EL (cell line): ENCODE measurements around the gene PRKN.

Experiments used
- DNase-seq: peaks from one replicate; pipeline ENCODE4 v3.0.0-alpha.2; 2016

PRKN gene

DNA sequence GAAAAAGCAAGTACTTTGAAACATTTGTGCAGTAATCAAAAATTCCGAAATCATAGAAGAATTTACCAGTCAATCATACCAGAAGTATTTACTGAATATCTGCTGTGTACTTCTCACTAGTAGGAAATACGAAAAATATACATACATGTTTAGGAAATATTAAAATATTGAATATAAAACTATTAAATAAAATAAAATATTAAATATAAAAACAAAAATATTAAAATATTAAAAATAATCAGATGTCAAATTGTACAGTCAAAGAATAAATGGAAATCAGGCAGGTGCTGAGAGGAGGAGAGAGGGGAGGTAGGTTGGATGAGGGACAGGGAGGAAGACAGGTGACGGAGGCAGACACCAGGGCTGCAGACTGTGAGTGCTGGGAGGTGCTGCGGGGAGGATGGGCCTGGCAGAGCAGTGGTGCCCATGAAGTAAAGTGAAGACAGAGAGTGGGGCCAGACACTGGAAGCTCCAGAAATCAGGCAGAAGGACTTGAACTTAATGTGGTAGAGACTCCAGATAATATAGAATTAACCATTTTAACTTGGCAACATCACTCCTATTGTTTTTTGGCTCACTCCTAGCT is 55.9 kb downstream of the PRKN start:
- DNase-seq = no peak

DNA sequence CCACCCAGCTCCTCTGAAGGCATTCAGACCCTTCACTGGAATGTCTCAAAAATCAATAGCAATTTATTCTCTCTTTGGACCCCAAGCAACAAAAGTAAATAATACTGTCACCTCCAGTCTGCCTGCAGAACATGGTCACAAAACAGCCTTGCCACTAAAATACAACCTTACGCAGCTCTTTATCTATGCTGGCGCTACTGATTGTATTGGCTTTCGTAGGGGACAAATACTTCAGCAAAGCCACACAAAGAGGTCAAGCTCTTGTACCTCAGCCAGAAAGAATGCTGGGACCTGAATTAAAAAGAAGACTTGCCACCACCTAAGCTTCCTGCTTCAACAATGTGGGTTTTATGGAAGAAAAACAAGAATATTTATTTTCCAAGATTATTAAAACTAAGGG is 57.2 kb downstream of the PRKN start:
- DNase-seq = no peak

DNA sequence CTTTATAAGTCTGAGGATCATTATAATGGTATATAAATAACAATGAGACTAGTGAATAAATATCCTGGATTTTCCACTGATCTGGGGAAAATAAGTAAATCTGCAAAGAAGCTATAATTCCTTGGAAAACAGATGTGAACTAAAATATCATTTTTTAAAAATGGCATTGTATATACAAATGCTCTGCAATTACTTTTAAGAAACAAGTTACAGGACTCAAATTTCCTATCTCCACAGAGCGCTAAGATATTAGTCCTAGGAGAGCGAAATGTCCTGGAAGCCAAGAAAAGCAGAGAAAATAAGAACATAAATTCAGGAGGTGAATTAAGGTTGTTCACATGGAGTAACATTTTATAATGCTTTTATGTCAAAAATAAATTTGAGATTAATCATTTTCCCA is 61.3 kb downstream of the PRKN start:
- DNase-seq = no peak

DNA sequence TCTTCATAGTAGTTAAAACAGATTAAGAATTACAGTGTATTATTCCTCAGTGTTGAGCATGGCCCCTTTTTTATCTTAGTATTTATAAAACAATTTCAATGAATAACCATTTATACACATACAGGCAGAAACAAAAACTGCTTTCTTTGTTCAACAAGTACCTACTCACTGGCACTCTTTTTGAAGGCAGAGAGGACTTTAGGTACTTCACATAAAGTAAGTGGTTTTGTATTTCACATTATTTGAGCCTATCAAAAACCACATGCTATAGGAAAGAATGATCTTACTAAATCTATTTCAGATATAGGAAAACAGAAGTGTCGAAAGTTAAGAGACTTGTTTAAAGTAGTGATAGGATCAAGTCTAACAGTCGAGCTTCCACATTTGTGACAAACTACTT is 73.8 kb downstream of the PRKN start:
- no peak for DNase-seq

DNA sequence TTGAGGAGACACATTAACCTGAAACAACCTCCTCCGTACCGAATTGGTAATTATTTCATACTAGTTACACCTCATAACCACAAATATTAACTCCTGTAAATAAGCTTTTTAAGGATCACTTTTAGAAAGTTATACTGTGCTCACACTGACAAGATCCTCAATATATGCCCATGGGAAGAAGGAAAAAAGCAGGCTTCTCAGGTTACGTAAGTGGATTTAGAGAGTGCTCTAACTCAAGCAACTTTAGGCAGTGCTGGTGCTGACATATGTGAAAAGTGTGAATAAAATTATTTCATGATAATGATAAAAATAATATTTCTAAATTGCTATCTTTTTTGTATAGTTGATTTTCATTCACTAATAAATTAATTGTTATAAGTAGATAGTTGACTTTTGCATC is 76.1 kb downstream of the PRKN start:
- DNase-seq = no peak

DNA sequence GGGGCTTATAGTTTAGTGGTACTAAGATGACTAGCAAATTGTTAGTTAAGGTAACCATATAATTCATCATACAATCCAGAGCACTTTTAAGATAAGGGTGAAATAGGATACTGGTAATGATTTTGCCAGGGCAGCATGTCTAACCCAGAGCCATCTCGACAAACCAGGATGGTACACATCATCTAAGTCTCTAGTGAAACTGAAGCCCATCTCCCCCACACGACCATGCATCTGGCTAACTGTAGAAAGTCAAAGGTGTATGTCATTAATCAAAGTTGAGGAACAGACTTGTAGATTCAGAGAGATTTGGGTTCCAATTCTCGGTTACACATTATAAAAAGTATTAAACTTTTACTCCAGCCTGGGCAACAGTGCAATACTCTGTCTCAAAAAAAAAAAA is 78.3 kb downstream of the PRKN start:
- no peak for DNase-seq

DNA sequence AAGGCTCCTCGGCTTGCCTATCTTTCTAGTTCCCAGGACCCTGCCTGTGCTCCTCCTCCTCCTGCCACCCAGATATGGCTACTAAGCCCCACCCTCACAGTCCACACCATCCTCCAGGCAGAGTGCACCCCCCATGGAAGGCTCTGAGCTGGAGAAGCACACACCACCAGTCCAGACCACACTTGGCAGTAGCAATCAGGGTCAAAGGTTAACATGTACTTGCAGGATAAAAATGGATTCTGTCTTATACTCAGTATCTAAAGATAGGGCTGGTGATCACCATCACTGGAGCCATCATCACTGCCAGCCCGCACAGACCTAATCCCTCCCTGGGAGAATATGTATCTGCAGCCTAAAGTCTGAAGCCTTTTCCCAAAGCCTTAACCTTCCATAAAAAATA is 83.4 kb downstream of the PRKN start:
- DNase-seq = no peak

DNA sequence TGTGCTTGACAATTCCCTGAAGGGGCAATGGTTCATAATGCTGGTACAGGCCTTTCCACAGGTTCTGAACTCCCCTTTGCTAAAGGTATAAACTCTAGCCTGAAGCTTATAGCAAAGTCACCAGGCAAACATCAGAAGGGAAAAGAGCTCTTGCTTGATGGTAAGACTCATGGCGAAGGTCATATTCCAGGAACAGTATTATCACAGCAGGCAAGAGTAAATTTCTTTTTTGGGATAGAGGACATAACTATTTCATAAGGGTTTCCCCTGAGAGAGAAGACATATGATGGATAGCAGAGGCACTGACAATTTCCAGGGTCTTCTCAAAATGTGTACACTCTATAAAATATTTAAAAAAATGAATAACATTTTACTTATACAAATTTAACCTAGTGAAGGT is 86.8 kb downstream of the PRKN start:
- DNase-seq = no peak

DNA sequence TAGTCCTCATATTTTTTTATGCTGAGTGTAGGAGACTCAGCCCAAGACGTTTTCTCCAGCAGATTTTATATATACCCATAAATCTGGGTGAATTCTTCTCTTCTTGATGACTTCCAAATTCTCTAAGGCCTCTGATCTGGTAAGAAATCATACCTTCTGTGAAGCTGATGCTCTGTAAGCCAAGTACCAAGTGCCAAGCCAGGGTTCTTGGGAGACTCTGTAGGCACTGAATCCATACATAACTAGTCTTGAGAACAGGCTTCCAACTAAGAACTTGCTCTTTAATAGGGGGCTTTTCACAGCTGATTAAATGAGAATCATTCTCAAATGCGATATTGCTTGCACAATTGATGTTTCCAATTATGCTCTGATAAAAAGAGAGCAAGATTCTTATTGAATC is 87.6 kb downstream of the PRKN start:
- no peak for DNase-seq

DNA sequence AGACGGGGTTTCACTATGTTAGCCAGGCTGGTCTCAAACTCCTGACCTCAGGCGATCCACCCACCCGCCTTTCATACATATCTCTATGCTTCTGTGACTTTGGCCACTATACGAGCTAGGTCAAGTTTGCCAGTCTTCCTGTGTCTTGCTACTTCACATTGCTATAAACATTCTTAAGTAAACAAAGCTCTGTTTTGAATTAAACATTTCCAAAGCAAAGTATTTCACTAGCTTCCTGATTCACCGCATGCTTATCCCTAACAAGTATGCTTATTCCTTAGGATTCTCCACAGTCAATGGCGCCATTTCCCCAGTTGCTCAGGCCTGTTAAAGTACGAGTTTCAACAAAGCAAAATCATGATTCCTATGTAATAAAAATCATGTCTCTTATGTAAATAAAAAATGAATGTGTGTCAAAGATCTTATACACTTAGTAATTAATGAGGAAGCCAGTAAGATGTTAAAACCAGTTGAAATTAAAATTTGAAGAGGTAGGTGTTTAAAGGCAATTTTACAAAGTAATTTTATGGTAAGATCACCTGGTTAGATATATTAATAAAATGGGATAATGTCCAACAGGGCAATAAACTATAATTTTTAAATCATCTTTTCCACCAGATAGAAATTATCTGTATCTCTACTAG is 88.5 kb downstream of the PRKN start:
- DNase-seq = no peak

DNA sequence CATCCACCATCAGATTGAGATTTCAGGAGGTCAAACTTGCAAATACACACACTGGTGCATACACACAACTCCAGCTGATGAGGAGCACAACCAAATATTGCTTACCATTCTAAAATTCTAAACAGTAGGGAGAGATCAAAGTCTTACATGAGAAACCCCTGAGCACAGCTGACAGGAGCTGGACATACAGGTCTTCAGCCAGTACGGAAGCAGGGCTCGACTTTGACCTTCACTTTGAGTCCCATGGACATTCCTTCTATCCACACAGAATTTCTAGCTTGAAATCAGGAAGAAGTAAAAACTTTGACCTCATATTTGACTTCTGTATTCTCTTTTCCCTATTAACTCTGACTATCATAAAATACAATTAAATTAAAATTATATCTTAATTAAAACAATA is 90.2 kb downstream of the PRKN start:
- no peak for DNase-seq

DNA sequence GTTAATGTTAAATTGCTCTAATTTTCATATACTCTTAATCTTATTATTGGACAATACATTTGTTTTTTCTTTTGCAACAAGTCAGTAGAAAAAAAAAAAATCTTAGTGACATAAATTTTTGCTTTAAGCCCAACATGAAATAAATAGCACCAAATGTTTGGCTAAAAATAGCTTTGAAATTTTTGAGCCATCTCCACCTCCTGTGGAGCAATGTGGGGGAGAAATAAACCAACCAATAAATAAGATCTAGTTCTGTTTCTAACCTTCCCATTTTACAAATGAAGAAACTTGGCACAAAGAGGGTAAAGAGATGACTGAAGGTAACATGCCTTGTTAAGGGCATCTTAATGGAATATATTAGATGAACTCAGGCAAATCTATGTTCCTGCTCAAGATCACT is 91.4 kb downstream of the PRKN start:
- no peak for DNase-seq

DNA sequence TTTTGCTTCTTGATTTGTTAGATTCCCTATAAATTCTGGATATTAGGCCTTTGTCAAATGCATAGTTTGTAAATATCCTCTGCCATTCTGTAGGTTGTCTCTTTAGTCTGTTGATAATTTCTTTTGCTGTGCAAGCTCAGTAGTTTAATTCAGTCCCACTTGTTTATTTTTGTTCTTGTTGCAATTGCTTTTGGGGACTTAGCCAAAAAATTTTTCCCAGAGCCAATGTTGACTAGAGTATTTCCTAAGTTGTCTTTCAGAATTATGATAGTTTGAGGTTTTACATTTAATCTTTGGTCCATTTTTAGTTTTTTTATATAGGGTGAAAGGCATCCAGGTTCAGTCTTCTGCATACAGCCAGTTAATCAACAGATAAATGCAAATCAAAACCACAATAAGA is 96.0 kb downstream of the PRKN start:
- DNase-seq = no peak

DNA sequence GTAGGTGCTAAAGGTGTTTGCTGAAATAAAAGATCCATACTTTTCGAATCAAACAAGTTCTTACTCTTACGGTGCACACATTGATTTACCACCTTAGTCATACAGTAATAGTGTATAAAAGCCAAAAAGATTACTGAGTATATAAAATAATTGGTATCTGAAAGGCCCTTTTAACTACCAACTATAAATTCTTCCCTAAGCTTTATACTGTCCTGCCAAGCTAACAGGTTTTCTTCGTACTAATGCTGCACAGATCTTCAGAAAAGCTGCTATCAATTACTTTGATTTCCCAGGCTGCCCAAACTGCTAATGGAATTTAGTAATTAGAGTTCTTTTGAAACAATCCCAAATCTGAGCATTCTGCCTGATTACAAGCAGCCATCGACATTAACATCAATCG is 97.5 kb downstream of the PRKN start:
- DNase-seq = no peak

DNA sequence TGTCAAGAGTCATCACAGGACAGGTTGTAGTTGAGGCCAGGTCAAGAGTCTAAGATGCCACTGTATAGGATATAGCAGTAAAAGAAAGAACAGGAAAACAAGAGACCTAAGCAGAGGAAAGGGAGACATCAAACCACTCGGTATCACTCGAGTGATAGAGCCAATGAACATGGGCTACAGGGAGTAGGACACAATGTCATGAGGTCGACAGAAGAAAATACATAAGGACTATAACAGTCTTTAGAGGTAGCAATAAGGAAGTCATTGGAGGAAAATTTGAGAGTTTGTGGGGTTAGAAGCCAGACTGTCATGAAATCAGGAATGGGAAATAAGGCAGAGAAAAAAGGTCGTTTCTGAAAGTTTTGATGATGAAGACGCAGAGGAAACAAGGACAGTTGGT is 99.7 kb downstream of the PRKN start:
- DNase-seq = no peak

DNA sequence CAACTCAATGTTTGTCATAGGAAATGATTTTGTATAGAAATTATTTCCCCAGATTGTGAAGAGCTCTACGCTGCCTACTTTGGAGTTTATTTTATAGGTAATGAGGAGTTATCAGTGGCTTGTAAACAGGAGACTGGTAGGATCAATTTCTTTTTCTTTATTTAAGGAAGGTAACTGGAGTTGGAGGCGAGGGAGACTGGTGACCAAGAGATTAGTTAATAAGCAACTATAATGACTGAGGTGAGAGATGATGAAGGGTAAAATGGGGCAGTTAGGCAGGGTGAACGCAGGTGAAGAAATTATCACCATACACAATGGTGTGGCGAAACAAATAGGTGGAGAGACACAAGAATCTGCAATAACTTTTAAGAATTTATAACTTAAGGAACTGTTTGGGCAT is 100.2 kb downstream of the PRKN start:
- no peak for DNase-seq

DNA sequence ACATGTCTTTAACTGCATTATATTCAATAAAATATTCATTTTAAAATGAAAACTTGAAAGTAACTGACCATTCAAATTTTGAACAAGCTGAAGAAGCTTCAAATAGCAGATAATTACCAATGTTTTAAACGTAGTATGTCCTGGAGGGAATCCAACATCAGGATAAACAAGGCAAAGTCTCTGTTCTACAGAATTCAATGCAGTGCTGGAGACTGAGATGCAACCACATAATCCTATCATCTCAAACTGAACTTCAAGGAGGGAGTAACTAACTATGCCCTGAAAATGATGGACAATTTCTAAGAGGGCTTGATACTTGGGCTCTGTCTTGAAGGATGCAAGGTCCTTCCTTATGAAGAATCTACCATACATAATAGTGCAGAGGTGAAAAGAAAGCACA is 100.7 kb downstream of the PRKN start:
- no peak for DNase-seq

DNA sequence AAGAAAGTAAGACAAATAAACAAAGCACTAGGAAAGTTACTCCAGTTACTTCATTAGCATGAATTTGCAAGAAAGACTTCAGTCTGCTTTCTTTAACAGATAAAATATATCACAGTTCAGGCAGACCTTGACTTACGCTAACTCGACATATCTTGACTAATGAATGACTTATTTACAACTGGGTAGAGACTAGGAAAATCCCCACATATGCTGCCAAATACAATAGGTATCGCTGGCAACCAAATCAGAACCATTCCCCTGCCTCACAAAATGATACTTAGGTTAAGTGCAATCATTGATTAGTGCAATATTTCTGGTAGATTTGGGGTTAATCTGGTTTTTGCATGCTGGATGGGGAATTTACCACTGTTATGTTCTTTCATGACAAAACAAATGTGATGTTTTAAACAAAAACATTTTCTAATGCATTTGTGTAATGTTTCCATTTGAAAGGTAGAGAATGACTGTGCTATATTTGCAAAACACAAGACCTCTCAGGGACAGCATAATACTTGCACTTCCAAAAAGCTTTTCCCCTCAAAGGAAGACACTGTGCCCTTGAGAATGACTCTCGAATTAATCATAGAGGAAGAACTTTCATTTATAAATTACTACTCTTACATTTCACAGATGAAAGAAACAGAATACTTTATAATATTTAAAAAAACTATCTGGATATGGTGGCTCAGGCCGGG is 101.6 kb downstream of the PRKN start:
- DNase-seq = no peak

DNA sequence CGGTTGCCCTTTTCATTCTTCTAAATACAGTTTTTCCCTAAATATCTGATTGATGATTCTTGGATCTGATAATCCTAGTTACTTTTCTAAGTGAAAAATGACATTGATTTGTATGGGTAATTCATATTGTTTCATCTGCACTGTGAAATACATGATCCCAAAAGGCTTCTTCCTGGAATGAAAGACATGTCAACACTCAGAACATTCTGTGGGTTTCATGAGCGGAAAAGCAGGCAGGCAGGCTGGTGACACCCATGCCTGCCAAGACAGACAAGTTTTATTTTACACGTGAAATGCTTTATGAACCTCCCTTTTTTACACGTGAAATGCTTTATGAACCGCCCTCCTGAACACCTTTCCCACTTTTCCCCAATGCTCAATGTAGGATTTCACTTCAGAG is 105.0 kb downstream of the PRKN start:
- DNase-seq = no peak

DNA sequence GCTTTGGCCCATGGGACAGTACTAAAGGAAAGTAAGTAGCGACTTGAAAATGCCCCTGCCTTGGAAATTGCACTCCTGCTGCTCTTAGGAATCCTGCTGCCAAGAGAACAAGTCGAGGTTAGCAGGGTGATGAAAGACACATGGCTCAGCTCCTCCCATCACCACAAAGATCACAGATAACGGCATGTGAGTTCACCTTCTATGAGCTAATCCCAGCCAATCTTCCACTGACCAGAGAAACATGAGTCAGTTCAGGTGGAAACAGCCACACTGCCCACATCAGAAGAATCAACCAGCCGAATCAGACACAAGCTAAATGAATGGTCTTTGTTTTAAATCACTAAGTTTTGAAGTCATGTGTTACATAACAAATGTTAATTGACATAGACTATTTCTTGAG is 106.3 kb downstream of the PRKN start:
- no peak for DNase-seq

DNA sequence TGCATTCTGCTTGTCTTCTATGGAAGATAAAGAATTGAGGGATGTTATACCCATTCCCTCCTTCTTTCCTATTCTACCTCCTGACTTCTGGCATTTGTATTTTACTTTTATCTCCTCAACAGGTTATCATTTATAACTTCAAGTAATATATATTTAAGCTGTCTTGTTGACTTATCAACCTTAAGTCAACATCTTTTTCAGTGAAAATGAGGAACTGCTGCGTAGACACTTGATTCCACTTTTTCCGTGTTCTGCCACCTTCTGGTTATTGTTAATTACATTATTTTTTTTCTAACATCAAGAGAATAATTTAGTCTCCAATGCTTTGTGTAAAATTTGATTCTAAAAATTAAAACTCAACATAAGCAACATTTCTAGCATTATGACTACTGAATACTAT is 107.5 kb downstream of the PRKN start:
- no peak for DNase-seq

DNA sequence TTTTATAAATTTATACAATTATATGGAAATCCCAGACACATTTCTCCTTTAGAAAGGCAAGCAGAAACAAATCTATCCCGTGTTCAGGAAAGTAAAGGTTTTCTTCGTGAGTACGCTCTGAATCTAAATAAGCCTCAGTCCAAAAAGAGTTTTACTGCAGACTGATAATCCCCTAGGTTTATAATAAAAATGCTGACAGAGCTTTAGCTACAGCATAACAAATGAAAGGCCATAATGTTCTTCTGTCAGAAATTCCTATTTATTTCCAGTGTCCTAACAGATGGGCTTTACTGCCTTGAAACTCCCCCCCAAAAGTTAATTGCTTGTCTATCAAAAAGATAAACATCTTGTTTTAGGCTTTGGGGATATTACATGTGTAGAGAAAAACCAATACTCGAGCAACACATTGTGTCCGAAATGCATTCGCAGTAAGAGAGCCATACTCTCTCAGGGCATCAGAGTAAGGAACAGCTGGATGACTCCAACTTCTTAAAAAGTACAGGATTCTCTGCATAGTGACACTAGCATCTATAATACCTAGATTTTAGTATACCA is 109.0 kb downstream of the PRKN start:
- no peak for DNase-seq

DNA sequence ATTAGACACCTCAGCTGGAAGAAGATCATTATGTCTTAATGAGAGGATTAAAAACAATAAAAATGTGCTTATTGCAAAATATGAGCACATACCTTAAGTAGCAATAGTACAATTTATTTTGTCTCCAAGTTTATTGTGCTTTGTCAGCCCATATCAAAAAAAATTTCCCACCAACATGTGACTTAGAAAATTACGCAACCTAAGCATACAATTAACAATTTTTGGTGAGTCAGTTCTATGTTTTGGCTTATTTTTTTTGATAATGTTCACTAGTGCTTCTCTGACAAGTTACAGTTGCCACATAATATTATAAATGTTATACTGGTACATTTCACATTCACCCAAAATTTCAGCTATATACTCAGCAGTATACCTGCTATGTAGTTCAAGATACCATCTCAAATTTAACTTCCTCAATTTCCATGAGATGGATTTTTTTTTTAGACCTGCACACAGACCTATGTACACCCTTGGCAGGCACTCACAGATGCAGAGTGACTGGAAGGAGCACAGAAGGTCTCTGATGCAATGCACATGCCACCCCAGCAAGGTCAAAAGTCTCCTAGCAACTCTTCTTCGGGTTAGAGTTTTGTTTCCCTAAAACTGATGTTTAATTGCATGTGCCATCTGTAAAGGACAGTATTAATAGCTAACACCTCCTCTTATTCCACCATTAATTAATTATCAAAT is 112.4 kb downstream of the PRKN start:
- no peak for DNase-seq

DNA sequence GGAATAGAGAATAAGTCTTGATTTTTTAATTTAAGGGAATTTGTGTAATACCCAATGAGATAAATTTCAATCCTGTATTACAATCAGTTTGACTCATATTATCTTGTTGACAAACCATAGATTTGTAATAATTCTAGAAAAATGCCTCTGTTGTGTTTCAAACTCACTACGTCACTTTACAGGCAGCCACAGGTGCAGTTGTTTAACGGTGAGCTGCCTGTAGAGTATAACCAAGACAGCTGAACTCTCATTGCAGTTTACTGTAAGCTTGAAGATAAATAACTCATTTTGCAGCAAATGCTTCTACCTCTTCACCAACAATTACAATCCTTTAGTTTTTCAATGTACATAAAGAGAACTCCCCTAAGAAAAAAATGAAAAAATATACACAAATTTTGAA is 114.3 kb downstream of the PRKN start:
- no peak for DNase-seq
